Endothelial cell of umbilical vein (primary cell): ENCODE measurements around the gene CCDC57. TPM values are rescaled to one million over a fixed set of nuclear protein-coding genes. Genes with fewer than 3 reads are reported as not detected.

Source experiments
- BruUV-seq: library from RNA; stranded (reverse); fragments of 400-500 nt; replicated peaks from 2 replicates; lab custom pipeline; 2021; lab: Mats Ljungman, UMichigan
- CTCF ChIA-PET: fragments of 300-600, 350-600 bp; sonication (Branson Sonifier 250); formaldehyde crosslinking; loops from one replicate; lab custom pipeline; 2021; ENCODE audit warnings: antibody characterized with exemption, inconsistent platforms; lab: Charles Lee
- POLR2A ChIA-PET: fragments of 300-600, 350-600 bp; sonication (Branson Sonifier 250); formaldehyde crosslinking; loops from one replicate; lab custom pipeline; 2021; ENCODE audit warnings: antibody characterized with exemption, inconsistent platforms; lab: Charles Lee
- DNase-seq: peaks from one replicate; pipeline ENCODE4 v3.0.0-alpha.2; 2011; ENCODE audit warnings: low read depth, low spot score
- FAIRE-seq: peaks from 2 replicates; lab custom pipeline; 2011; peaks lifted over from hg19 to GRCh38; lab: Jason Lieb, UNC
- H2AFZ ChIP-seq: 2 replicates; pipeline ENCODE4 v1.6.0; 2012; ENCODE audit warnings: low read depth, low read length, control low read depth, inconsistent platforms
- H3K27ac ChIP-seq: 2 replicates; pipeline ENCODE4 v1.5.1; 2011; ENCODE audit warnings: low read depth, mild to moderate bottlenecking, control low read depth, low read length, moderate library complexity; ENCODE audit not compliant: insufficient read depth
- H3K27me3 ChIP-seq, 2 experiments: 2 replicates each; pipeline versions ENCODE4 v1.6.0 to v1.6.1; 2011; ENCODE audit warnings: low read length in 2 of 2, mixed read lengths in 1 of 2; ENCODE audit not compliant: control insufficient read depth in 2 of 2, insufficient read depth in 2 of 2
- H3K36me3 ChIP-seq, 2 experiments: 2 replicates in 1 of 2; 3 replicates in 1 of 2; pipeline ENCODE4 v1.5.1; 2011; ENCODE audit warnings: low read length in 2 of 2, mild to moderate bottlenecking in 1 of 2, moderate library complexity in 1 of 2; ENCODE audit not compliant: control insufficient read depth in 2 of 2, insufficient read depth in 2 of 2; ENCODE audit errors: extremely low read depth in 1 of 2
- H3K4me1 ChIP-seq: 3 replicates; pipeline ENCODE4 v1.5.1; 2011; ENCODE audit warnings: mild to moderate bottlenecking, low read length; ENCODE audit not compliant: control insufficient read depth, insufficient read depth; ENCODE audit errors: extremely low read depth
- H3K4me2 ChIP-seq: 2 replicates; pipeline ENCODE4 v1.6.1; 2011; ENCODE audit warnings: low read length, control low read depth, mixed read lengths; ENCODE audit not compliant: insufficient read depth
- H3K4me3 ChIP-seq, 3 experiments: fragments of 200-600 bp in 1 of 3; sonication (generic), shearing (Covaris generic) in 1 of 3; replicated peaks in 1 of 3; 2 replicates each; pipeline ENCODE4 v1.5.1; 2011 to 2016; ENCODE audit warnings: control low read depth in 3 of 3, low read length in 3 of 3, mild to moderate bottlenecking in 2 of 3, inconsistent platforms in 1 of 3, low read depth in 1 of 3, moderate library complexity in 1 of 3; ENCODE audit not compliant: insufficient read depth in 1 of 3
- H3K79me2 ChIP-seq: 2 replicates; pipeline ENCODE4 v1.6.0; 2012; ENCODE audit warnings: low read length, inconsistent platforms; ENCODE audit not compliant: control insufficient read depth, insufficient read depth
- H3K9ac ChIP-seq: replicated peaks from 2 replicates; pipeline ENCODE3; 2011; ENCODE audit warnings: low read length, control low read depth; ENCODE audit not compliant: insufficient read depth; ENCODE audit errors: extremely low read depth
- H3K9me1 ChIP-seq: replicated peaks from 3 replicates; pipeline ENCODE4 v1.6.0; 2011; ENCODE audit warnings: mild to moderate bottlenecking, low read length; ENCODE audit not compliant: control insufficient read depth, insufficient read depth; ENCODE audit errors: extremely low read depth
- H3K9me3 ChIP-seq: replicated peaks from 2 replicates; pipeline ENCODE4 v1.5.1; 2012; ENCODE audit warnings: low read length, inconsistent platforms; ENCODE audit not compliant: control insufficient read depth, insufficient read depth
- H4K20me1 ChIP-seq: replicated peaks from 2 replicates; pipeline ENCODE3; 2011; ENCODE audit warnings: mild to moderate bottlenecking, low read length; ENCODE audit not compliant: control insufficient read depth, insufficient read depth; ENCODE audit errors: extremely low read depth
- EZH2 ChIP-seq: IDR thresholded peaks from 2 replicates; pipeline ENCODE4 v1.6.1; 2012; ENCODE audit warnings: borderline replicate concordance, low read depth, mild to moderate bottlenecking, moderate library complexity, low read length, inconsistent platforms; ENCODE audit not compliant: severe bottlenecking
- JUN ChIP-seq: IDR thresholded peaks from 2 replicates; pipeline ENCODE4 v1.6.1; 2011; ENCODE audit warnings: borderline replicate concordance, low read depth; ENCODE audit not compliant: insufficient read length, insufficient read depth
- MYC ChIP-seq: IDR thresholded peaks from one replicate; pipeline ENCODE4 v1.6.1; 2011; ENCODE audit warnings: mild to moderate bottlenecking, low read depth, low read length
- POLR2A ChIP-seq: IDR thresholded peaks from 2 replicates; pipeline ENCODE4 v1.6.1; 2012; ENCODE audit warnings: low read depth, mild to moderate bottlenecking, control low read depth, low read length
- POLR2AphosphoS5 ChIP-seq: IDR thresholded peaks from 2 replicates; pipeline ENCODE4 v1.6.1; 2012; ENCODE audit warnings: low read depth, mild to moderate bottlenecking, control low read depth, low read length, moderate library complexity; ENCODE audit not compliant: insufficient read depth
- dilution Hi-C: fragments of 300-500 bp; cut with MboI; formaldehyde crosslinking; loops from one replicate; pipeline ENCODE4 v1.15.0; 2019; ENCODE audit warnings: low sequenced_read_pairs; ENCODE audit not compliant: extremely low pct_ligation_motif_present
- intact Hi-C: fragments of 100-400 bp; cut with micrococcal nuclease; formaldehyde crosslinking; loops from one replicate; pipeline ENCODE4 v1.10.0; 2022
- polyA plus RNA-seq, 4 experiments: library from polyadenylated mRNA; depleted of rRNA in 3 of 4; stranded (reverse) in 3 of 4; unstranded in 1 of 4; fragments of >200 nt; gene quantifications; 2 replicates each; pipeline versions ENCODE4 v1.2.1 to v1.2.3, GENCODE V29; 2011 to 2012; ENCODE audit warnings: missing spikeins in 1 of 4
- total RNA-seq: library from RNA; stranded (reverse); gene quantifications from 2 replicates; pipeline ENCODE4 v1.2.3, GENCODE V29; 2021
- TF ChIP-seq, protein P1 (sequence below), 2 donors: IDR thresholded peaks; 1 replicate in 1 of 2; 2 replicates in 1 of 2; pipeline ENCODE4 v1.5.1; 2011; ENCODE audit warnings: low read length in 2 of 2, mild to moderate bottlenecking in 2 of 2, moderate library complexity in 2 of 2, control low read depth in 1 of 2, inconsistent platforms in 1 of 2, low read depth in 1 of 2; ENCODE audit not compliant: insufficient read depth in 1 of 2; ENCODE audit errors: extremely low read depth in 1 of 2

CCDC57 gene
- total and polyA plus RNA-seq, 2 donors (not counting 3 experiments of a cell fraction or from before 2014, with no cell fraction given) = 18.6 to 31.6 TPM

- ChIA-PET POLR2A (no interaction called here), CTCF (interaction anchor here (0.6 to 1.5 kb wide), 7 partner anchors 11 to 217 kb away, joined by 3 to 6 read pairs (median 4); partner anchors contain the start of gene SLC16A3)
- H3K4me1 ChIP-seq = peaks cover 17% of the 10 kb centered on the region
- FAIRE-seq (peak; percentile 67), DNase-seq (peak; percentile 24)
- no peak overlapping the region for H3K4me2 ChIP-seq
- H3K9me3 ChIP-seq = no peaks in the 10 kb centered on the region
- H3K4me3 ChIP-seq = no peak overlapping the region
- no peak for TF ChIP-seq EZH2
- TF ChIP-seq JUN = no peak
- dilution Hi-C loops = no loop called here
- H4K20me1 ChIP-seq = peaks cover 2% of the 10 kb centered on the region
- H2AFZ ChIP-seq = no peak overlapping the region
- peak overlapping the region; percentile 67 for H3K27ac ChIP-seq
- H3K79me2 ChIP-seq = peaks cover 48% of the 10 kb centered on the region
- no peak overlapping the region for H3K9ac ChIP-seq
- no peaks in the 10 kb centered on the region for H3K9me1 ChIP-seq
- H3K36me3 ChIP-seq = peaks cover 29 to 76% of the 10 kb centered on the region in 2 experiments
- H3K27me3 ChIP-seq = no peaks in the 10 kb centered on the region
- no TSS peak for BruUV-seq
- intact Hi-C loops = loop anchor here (10.0 kb wide), 1 partner anchor 167 kb away; the partner anchor contains the start of genes HEXD and OGFOD3
Observed at GRCh38 chr17:82247182-82247823, 34.7 kb upstream of the CCDC57 start.

DNA sequence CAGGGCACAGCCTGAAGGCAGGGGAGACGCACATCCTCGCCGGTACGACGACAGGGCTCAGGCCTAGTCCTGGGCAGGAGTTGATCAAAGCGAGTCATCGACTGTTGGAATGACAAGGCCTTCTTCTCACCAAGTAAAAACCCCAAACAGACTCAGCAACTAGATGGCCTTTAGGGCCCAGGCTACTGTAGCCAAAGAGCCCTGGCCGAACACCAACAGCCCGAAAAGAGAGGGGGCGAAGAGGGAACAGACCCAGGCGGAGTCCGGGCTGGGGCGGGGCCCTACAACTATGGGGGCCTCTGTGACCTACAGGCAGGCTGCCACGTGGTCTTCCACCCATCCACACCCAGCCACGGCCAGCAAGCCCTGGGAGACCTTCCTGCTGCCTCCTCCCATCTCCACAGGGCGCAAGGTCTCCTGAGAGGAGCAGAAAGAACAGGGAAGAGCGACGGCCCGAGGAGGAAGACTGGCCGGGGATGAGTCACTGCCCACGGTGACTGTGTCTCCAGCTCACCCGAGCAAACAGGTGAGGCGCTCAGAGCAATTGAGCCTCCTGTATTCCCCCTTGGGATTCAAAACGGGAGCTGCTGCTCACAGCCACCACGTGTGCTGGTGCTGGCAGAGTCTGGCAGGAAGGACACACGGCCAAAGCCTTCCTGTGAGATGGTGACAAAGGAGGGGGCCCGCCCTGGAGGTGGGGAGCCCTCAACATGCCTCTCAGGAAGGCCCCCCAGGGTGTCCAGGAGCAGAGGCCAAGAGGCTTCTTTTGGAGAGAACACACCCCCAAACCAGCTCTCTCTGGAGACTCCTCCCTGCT is 33.9 kb upstream of the CCDC57 start:
- Histone ChIP-seq H3K9me3 (no peaks in the 10 kb centered on the region), H3K27ac (peak overlapping the region; percentile 67), H3K4me2 (no peak overlapping the region), H3K4me1 (peaks cover 23% of the 10 kb centered on the region), H3K79me2 (peaks cover 42% of the 10 kb centered on the region), H3K9ac (no peak overlapping the region), H3K4me3 (no peak overlapping the region), H2AFZ (no peak overlapping the region), H3K36me3 (peaks cover 29 to 70% of the 10 kb centered on the region in 2 experiments), H3K27me3 (no peaks in the 10 kb centered on the region), H3K9me1 (no peaks in the 10 kb centered on the region), H4K20me1 (peaks cover 2% of the 10 kb centered on the region)
- BruUV-seq = no TSS peak
- ChIA-PET CTCF (interaction anchor here (0.6 to 1.5 kb wide), 8 partner anchors 10 to 216 kb away, joined by 3 to 6 read pairs (median 4); partner anchors contain the start of gene SLC16A3), POLR2A (interaction anchor here (0.6 kb wide), 1 partner anchor 396 kb away, joined by 3 read pairs; no protein-coding TSS in a partner anchor)
- FAIRE-seq = peak; percentile 76
- intact Hi-C loops (loop anchor here (10.0 kb wide), 1 partner anchor 168 kb away; the partner anchor contains the start of genes HEXD and OGFOD3), dilution Hi-C loops (no loop called here)
- TF ChIP-seq POLR2AphosphoS5 (peak; percentile 12), JUN (no peak), MYC (peak; percentile 3), POLR2A (peak; percentile 57)
- TF ChIP-seq, protein P1, sequence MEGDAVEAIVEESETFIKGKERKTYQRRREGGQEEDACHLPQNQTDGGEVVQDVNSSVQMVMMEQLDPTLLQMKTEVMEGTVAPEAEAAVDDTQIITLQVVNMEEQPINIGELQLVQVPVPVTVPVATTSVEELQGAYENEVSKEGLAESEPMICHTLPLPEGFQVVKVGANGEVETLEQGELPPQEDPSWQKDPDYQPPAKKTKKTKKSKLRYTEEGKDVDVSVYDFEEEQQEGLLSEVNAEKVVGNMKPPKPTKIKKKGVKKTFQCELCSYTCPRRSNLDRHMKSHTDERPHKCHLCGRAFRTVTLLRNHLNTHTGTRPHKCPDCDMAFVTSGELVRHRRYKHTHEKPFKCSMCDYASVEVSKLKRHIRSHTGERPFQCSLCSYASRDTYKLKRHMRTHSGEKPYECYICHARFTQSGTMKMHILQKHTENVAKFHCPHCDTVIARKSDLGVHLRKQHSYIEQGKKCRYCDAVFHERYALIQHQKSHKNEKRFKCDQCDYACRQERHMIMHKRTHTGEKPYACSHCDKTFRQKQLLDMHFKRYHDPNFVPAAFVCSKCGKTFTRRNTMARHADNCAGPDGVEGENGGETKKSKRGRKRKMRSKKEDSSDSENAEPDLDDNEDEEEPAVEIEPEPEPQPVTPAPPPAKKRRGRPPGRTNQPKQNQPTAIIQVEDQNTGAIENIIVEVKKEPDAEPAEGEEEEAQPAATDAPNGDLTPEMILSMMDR (IDR thresholded peaks at IDR 0.05; ENCODE audit: extremely low read depth in 1 of 2, insufficient read depth in 1 of 2, low read depth in 1 of 2, low read length in 2 of 2) = no peak
- DNase-seq = peak; percentile 30
